ENCODE measurements around the gene DLG2. TPM values are rescaled to one million over a fixed set of nuclear protein-coding genes. Genes with fewer than 3 reads are reported as not detected.

DLG2 gene
- total and polyA plus RNA-seq, 2 of the 4 experiments (the other 2 are of a cell fraction) = 0.31 to 0.36 TPM

- Histone ChIP-seq H3K56ac (ENCODE audit: extremely low read depth, insufficient read depth, low read length) (no peak overlapping the region), H2BK20ac (ENCODE audit: low read depth, low read length) (no peak overlapping the region), H2AK9ac (replicated peaks; ENCODE audit: low read depth, low read length, poor library complexity) (no peak overlapping the region), H3K79me1 (ENCODE audit: low read depth in 1 of 2, low read length in 2 of 2) (no peaks in the 10 kb centered on the region), H3K27me3 (ENCODE audit: control insufficient read depth, insufficient read depth, low read length) (no peaks in the 10 kb centered on the region), H3K4me3 (ENCODE audit: insufficient read depth, low read depth, low read length) (no peak overlapping the region), H4K8ac (ENCODE audit: low read depth in 2 of 2, low read length in 2 of 2) (no peak overlapping the region), H3K14ac (replicated peaks; ENCODE audit: low read depth, low read length) (no peak overlapping the region), H3K4me1 (ENCODE audit: control insufficient read depth, insufficient read depth, low read length) (no peaks in the 10 kb centered on the region), H2BK120ac (ENCODE audit: low read depth, low read length) (no peak overlapping the region), H4K20me1 (ENCODE audit: insufficient read depth, low read length) (no peaks in the 10 kb centered on the region), H3K4ac (ENCODE audit: low read depth, low read length) (no peak overlapping the region), H4K91ac (ENCODE audit: insufficient read depth, low read depth, low read length) (no peak overlapping the region), H3K9me1 (ENCODE audit: insufficient read depth, low read length) (no peaks in the 10 kb centered on the region), H4K5ac (ENCODE audit: low read depth, low read length) (no peak overlapping the region), H2BK15ac (ENCODE audit: low read depth, low read length) (no peak overlapping the region), H3K9ac (ENCODE audit: low read depth, low read length) (no peak overlapping the region), H3K4me2 (ENCODE audit: low read depth, low read length) (no peak overlapping the region), H3K27ac (ENCODE audit: insufficient read depth, low read length) (no peak overlapping the region), H2BK5ac (ENCODE audit: low read depth, low read length, poor library complexity, severe bottlenecking) (no peak overlapping the region), H2AK5ac (ENCODE audit: low read depth, low read length) (no peak overlapping the region), H3K36me3 (ENCODE audit: control insufficient read depth, insufficient read depth, low read length) (no peaks in the 10 kb centered on the region), H3K23ac (ENCODE audit: low read depth, low read length) (no peak overlapping the region), H3K18ac (ENCODE audit: low read depth, low read length) (no peak overlapping the region), H2AFZ (replicated peaks; ENCODE audit: low read length, poor library complexity) (no peak overlapping the region), H3K9me3 (ENCODE audit: control insufficient read depth, insufficient read depth, low read length) (no peaks in the 10 kb centered on the region)
- DNase-seq = peak; percentile 5
- no CpG with 5 or more reads among the region's 3 CpGs for WGBS, 2 experiments (ENCODE audit: extremely low coverage in 2 of 2, insufficient read length in 1 of 2)
- no peak for TF ChIP-seq MAFK (IDR thresholded peaks at IDR 0.05; ENCODE audit: low read depth, low read length)
- TF ChIP-seq MAZ (IDR thresholded peaks at IDR 0.05; ENCODE audit: borderline replicate concordance, low read depth, low read length) = no peak
- no peak for TF ChIP-seq RFX5 (IDR thresholded peaks at IDR 0.05; ENCODE audit: low read depth, low read length)
- TF ChIP-seq POLR2A (IDR thresholded peaks at IDR 0.05; ENCODE audit: low read depth, low read length) = no peak
- no peak for TF ChIP-seq FOS (IDR thresholded peaks at IDR 0.05; ENCODE audit: low read depth, low read length)
- no peak for TF ChIP-seq CEBPB (IDR thresholded peaks at IDR 0.05; ENCODE audit: low read depth, low read length)
- TF ChIP-seq BHLHE40 (IDR thresholded peaks at IDR 0.05; ENCODE audit: low read depth, low read length) = no peak
- no peak for TF ChIP-seq CHD1 (IDR thresholded peaks at IDR 0.05; ENCODE audit: low read depth, low read length)
- no peak for TF ChIP-seq SMC3 (IDR thresholded peaks at IDR 0.05; ENCODE audit: low read depth, low read length)
- intact Hi-C loops (cut with micrococcal nuclease) = no loop called here
- dilution Hi-C loops (cut with HindIII; ENCODE audit: low sequenced_read_pairs, unreplicated experiment) = no loop called here
- ChIA-PET POLR2A (ENCODE audit: unreplicated experiment) (no interaction called here), CTCF (no interaction called here)
- BruUV-seq (replicated peaks) = no TSS peak
- ATAC-seq (ENCODE audit: low read depth) = no peak
- in situ Hi-C loops (cut with MboI; ENCODE audit: low sequenced_read_pairs) = no loop called here
These were observed 1963.7 kb downstream of the DLG2 start for GRCh38 chr11:83663446-83663845.

Data from IMR-90 (cell line).